GOT3 (cell line): Measurements from ENCODE around the gene ABHD10.

Source experiments
- DNase-seq: peaks from one replicate; lab custom pipeline; 2025; ENCODE audit warnings: mixed read lengths; lab: John Stamatoyannopoulos, UW

ABHD10 gene

DNA sequence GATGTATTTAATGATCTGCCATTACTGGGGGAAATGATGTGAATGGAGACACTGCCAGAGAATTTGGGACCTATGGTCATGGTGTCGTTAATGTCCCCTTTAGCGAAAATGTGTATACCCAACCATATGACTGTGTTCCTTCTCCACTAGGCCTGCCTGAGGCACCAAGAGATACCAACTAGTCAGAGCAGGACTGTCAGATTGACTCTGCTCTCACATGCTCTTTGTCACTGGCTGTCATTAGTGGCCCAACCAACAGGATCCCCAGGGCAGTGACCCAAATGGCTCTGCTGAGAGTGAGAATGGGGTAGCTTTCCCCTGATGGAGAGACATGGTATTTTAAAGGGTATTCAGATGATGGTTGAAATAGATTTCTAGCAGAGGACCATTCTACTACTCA, 22.7 kb downstream of the ABHD10 start:
- no peak for DNase-seq

DNA sequence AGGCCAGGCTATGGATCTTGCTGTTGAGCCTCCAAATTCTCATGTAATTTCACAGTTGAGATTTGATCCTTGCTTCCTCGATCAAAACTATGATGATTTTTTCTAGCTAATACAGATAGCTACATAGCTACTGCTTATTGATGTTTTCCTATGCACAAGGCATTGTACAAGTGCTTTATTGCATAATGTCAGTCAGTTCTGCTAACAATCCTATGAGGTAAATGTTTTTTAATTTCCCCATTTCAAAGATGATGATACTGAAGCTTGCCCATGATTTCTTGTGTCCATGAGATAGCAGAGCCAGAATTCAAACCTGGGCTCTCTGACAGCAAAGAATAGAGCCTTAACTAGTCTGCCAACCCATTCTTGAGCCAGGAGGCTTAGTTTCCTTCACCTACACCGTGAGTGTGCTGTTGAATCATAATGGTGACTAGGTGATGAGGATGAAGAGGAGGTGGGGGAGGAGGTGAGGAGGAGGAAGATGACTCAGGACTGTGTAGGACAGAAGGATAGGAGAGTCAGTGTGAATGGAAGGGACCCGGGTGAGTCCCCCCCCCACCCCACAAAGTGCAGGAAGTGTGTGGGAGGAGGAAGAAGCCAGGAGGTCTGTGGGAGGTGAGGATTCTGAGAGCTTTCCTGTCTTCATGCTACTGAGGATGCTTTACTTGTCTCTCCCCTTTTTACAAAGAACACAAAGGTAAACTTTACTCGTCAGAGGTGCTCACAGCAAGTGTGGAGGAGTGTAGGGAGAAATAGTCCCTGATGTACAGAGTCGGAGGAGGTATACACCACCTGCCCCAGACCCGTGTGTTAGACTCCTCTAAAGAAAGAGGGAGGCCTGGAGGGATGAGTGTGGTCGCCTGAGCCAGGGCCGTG, 23.5 kb downstream of the ABHD10 start:
- no peak for DNase-seq

DNA sequence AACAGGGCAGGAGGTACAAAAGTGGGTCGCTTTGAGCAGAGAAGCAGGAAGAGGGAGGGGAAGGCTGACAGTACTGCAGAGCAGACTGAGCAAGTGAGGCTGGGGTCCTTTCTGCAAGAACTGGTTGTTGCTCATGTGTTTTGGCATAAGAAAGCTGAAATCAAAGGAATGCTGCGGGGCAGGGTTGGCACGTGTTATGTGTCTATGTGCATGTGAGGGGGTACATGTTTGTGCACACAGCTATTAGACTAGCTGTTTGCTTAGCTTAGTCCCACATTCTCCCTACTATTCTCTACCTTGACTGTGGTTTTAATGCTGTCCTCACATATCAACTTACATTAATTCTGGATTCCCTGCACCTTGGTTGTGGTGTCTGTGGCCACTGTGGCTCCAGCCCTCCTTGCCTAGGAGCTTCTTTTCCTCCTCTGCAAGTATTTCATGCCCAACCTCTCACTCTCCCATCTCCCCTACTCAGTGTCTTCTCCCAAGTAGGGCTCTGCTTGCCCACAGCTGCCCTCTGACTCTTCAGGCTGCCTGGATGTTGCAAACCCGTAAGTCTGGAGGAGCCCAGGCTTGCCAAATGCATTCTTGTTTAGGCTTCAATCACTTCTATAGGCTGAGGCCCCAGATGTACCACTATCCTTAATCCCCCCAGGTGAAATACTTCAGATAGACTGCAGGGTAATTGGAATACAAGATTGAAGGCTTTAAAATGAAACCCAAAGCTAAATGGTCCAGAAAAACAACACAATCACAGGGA, 24.7 kb downstream of the ABHD10 start:
- no peak for DNase-seq

DNA sequence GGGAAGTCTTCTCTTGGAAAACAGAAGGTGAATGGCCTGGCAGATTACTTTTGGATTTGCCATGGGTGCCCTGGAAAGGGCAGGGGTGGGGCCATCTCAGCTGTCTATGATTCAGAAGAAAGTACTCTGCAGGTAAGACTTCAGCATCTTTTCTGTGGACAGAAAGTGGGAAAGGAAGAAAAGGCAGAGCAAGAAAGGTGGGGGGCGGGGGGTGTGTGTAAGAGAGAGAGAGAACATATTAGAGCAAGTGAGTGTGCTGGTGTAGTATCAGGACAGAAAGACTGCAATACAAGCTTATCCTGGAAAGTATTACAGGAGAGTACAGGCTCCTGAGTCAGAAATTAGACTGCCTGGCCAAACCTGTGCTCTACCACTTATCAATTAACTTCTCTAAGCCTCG, 25.4 kb downstream of the ABHD10 start:
- DNase-seq, result no peak

DNA sequence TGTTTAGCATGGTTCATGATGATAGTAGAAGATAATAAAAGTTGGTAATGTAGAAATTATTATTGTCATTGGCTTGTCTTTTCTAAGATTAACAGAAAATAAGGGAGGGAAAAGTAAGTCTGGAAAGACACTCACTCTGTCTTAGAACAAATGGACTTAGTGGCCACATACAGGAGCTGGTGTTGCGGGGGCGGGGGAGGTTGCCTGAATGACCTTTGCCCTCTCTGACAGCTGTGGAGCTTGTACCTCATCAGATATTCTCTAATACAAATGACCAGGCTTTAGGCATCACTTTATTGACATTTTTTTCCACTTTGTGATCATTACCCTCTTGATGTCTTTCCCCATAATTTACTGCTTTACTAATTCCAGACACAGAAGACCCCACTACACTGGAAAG, 25.8 kb downstream of the ABHD10 start:
- DNase-seq, result no peak

DNA sequence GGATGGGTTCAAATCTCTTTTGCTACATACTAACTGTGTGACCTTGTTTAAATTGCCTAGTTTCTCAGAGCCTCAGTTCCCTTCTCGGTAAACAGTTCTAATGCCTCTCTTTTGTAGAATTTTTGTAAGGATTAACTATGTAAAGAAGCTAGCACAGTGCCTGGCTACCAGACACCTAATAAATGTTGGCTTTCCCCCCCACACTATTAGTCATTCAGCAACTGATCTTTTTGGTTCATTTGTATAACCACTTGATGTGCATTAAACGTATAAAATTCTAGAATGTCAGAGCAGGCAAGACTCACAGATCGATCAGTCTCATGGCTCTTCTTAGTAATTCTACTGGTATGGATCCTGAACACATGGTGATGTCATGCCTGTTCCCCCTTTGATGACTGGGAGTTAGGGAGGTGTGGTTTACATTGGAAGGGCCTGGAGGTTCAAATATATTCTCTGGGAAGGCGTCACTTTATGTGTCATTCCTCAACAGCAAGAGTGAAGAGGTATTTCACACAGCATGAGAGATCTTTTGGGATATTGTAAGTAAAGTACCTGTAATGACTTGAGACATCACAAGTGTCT, 26.4 kb downstream of the ABHD10 start:
- DNase-seq, result no peak

DNA sequence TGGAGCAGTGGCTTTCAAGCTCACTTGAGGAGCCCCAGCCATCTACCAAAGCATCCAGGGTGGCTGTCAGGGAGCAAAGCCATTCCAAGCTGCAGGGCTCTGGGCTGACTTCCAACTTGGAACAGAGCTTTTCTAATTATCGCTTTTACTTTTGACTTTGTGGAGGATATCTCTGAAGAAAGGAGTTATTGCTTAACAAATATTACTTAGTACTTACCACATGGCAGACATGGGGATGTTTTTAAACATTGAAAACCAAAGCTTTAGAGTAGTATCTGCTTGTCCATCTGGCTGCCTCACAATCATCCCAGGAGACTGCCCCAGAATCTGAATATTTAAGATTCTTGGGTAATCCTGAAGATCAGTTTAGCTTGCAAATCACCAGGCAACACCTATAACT, 28.8 kb downstream of the ABHD10 start:
- no peak for DNase-seq

DNA sequence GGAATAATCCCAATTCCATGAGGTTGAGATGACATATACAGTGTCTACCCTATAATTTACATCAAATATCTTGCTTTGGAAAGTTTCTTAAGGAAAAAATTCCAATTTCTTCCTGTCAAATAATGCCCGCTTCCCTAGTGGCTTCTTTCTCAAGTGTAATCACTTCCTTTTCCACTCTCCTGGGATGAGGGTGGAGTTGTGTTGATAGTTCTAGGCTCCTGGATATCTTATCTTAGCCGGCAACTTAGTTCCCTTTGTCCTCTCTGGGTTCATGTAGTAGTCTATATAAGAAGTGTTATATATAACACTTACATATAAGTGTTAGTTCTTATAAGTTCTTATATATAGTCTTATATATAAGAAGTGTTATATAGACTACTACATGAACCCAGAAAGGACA, 30.8 kb downstream of the ABHD10 start:
- no peak for DNase-seq

DNA sequence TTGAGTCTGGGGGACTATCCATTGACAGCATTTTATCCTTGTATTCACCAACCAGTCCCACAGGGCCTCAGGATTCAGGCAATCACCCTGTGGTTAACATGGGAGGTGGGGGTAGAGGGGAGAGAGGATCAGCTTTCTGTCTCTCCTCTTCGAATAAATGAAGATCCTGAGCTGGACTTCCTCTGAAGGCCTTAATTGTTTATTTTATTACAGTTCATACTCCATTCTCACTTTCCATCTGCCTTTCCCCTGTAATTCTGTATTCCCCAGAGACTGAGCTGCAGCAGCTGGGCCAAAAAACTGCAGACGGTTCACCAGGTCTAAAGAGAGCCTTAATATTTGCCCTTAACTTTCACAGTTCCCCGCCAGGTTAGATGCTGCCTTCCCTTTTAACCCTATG, 31.8 kb downstream of the ABHD10 start:
- no peak for DNase-seq

DNA sequence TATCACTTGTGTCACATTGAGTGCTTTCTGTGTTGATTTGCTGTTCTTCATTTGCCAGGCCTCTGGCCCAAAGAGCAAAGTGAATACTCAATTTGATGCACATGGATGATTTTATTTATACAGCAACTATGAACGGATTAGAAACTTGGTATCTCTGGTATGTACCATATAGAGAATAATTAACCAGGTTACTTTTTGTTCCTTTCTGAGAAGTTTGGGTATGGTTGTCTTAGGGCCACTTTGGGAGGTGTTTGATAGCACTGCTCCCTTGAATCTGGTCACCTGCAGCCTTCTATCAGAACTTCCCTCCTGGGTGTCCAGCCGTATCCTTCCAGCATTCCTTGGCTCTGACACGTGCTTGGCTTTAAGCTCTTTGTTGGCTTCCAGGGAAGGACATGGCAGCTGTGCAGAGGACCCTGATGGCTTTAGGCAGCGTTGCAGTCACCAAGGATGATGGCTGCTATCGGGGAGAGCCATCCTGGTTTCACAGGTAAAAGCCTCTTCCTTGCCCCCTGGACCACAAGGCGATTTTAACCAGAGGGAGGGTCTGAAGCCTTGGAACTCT, 32.6 kb downstream of the ABHD10 start:
- no peak for DNase-seq

DNA sequence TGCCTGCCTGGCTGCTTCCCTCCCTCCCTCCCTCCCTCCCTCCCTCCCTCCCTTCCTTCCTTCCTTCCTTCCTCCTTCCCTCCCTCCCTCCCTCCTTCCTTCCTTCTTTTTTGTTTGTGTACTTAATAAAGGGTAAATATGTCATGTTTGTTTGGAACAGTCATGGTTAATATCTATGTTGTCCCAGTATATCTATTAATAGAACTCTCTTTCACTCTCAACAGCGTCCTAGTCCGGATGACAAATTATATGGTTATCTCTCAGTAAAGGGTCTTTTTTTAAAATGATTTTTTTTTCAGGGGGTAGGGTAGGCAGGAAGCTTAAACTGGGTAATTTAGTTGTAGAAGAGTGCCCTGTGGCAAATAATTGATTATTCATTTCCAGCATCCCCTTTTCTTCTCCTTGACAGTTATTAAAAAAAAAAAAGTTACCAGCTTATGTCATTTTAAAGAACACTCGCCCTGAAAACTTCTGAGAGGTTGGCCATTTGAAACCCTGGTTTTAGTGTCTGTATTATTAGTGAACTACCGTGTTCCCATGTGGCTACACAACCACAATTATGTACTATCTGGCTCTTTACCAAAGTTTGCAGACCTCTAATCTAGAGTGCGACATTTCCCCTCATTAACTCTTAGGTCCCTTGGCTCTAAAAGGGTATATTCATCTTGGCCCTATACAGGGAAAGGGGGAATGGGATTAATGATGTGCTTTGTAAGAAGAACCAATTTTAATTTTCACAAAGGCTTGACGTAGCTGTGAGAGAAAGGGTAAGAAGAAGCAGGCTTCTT, 33.6 kb downstream of the ABHD10 start:
- no peak for DNase-seq

DNA sequence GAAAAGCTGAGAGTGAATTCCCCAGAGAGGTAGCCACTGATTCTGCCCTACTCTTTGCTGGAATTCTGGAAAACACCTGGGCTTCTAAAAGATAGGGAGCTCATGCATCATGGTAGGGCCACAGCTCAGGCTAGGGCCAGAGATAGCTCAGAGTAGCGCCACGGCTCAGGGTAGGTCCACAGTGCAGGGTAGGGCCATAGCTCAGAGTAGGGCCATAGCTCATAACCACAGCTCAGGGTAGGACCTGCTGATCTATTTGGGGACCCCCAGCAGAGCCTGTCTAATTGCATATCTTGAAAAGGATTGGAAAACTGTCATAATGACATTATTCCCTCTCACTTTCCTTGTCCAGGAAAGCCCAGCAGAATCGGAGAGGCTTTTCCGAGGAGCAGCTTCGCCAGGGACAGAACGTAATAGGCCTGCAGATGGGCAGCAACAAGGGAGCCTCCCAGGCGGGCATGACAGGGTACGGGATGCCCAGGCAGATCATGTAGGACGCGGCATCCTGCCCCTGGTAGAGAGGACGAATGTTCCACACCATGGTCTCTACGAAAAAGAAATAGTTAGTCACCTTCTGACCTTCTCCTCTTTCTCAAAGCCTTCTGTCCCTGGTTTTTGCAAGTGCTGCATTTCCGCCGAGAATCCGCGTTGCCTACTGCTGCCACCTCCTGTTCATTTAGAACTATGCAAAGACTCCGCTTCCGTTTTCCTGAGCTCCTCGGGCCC, 34.4 kb downstream of the ABHD10 start:
- no peak for DNase-seq

DNA sequence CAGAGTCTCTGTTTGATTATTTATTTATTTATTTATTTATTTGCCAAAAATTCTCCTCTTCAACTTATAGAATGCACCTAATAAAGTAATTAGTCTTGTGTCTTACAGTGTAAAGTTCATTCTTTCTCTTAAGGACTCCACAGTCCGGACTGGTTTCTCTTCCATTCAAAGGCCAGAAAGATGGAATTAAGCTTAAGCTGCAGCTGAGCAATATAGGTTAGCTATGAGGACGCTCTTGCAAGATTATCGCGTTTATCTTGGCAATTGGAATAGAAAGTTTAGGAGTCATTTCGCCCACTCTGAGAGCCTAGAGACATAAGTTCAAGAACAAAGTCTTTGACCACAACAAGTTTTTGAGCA, 34.9 kb downstream of the ABHD10 start:
- DNase-seq, result no peak

DNA sequence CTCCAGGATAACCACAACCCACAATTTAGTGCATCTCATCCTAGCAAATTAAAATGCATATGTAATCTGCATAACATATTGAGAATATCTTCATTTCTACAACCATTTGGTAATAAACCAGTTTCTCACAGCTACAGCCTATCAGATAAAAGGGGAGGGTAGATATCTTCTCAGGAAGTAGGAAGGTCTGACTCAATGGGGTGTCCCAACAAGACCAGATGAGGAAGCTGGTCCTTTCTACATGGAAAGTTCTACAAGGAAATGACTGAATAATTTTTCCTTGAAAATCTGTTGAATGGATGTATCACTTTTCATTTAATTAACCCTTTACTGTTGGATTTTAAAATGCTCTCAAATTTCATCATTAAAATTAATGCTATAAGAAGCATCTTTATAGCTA, 38.3 kb downstream of the ABHD10 start:
- DNase-seq, result no peak

DNA sequence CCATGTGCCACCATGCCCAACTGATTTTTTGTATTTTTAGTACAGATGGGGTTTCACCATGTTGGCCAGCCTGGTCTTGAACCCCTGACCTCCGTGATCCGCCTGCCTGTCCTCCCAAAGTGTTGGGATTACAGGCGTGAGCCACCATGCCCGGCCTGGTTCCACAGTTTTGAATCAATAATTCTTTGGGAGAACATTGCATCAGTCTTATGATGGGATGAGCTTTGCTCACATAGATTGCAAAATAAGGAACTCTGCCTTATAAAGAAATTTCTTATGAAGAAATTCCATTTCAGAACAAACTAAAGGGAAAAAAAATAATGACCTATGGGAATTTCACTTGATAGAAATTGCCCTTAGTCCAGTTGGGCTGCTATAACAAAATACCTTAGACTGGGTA, 39.9 kb downstream of the ABHD10 start:
- no peak for DNase-seq

DNA sequence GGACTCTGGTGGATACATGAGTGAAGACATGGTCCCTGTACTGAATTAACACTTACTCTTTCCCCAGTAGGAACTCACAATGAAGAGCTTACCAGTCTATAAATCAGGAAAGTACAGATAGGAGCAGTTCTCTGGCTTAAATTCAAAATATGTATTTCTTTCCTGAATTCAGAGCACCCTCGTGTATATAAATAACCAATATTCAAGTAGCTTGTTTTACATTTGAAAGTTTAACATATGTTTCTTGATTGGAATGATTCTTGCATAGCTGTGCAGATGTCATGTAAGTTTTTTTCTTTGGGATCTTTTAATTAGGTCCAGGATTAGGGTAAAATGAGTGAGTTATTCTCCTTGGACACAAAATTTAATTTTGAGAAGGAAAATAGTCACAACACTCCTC, 40.9 kb downstream of the ABHD10 start:
- no peak for DNase-seq

DNA sequence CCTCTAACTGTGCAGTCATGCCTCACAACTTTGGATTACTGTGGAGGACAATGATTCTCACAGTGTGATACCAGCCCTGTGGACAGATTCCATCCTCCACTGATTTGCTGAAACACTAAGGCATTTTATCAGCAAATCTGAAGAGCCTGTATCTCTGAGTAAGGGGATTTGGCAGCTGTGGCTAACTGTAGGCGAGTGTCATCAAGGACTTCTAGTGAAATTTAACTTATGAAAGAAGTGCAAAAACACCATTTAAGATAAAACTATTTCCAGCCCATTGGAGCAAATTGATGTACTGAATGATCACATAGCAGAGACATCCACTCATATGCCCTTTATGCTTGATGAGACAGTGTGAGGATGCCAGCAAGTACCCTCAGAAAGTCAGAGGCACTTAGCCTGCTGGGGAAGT, 41.9 kb downstream of the ABHD10 start:
- no peak for DNase-seq

DNA sequence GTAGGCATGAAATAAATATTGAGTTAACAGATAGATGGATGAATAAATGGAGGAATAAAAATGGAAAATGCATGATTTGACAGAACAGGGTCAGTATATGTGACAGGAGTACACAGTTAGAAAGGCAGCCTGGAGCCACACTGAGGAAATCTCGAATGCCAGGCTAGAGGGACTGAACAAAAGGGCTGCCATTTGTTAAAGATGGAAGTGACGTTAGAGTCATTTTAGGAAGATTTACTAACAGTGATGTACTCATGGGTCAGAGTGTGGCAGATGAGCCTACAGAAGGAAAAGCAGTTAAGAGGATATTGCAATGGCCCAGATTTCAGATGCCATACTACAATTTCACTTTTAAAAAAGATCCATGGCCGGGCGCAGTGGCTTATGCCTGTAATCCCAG, 48.3 kb downstream of the ABHD10 start:
- DNase-seq, result no peak

DNA sequence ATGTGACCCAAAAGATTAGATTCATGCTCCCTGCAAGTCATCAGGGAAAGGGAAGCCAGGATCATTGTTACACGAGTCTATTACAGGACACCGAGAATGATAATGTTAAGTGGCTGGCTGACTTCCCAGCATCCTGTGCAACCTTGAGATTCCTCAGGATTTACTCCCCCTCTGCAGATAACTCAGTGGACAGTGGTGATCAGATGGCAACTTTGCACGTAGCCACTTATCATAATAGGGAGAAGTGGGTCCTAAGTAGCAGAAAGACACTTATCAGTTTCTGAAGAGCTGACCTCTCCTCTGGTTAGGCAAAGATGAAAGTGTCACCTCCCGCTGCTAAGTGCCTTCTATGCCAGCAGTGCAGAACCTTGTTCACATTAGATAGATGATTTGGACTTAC, 49.0 kb downstream of the ABHD10 start:
- DNase-seq, result no peak

DNA sequence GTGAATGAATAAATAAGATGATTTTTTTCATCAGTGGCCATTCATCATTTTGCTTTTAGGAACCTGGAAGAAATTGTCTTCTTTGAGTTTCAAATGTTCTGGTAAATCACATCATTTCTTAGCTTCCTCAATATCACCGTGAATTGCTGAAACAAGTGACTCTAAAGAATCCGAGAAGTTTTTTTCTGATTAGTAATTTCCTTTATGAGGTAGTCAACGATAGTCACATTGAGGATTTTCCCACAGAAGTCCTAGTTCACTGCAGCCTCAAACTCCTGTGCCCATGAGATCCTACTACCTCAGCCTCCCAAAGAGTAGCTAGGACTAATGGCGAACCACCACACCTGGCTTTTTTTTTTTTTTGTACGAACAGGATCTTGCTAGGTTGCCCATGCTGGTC, 52.1 kb downstream of the ABHD10 start:
- no peak for DNase-seq

DNA sequence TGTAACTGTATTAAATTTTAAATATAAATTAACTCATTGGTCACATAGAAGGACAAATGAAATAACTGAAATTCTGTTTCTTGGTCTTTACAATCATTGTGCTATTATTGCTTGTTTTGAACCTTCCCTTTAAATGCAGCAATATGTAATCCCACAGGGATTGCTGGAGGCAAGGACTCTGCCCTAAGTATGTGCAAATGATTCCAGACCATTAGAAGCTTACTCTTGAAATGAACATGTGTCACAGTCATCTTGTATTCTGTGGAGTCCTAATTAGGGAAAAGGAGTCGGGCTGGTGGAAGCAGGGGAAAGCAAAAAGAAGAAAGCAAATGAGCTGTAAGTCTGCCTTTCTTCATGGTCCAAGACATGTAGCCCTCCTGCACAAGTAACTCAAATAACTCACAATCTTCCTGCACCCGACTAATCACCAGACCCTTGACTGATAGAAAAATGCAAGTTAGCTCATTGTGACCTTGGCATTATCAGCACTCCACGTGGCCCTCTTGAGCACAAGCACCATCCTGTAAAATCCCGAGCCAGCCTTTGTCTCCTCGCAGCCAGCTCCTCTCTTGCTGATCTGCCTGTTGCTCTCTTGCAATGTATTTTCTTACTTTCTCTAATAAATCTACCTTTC, 53.4 kb downstream of the ABHD10 start:
- no peak for DNase-seq
